MV-4-11 (cell line): ENCODE measurements around the gene HIVEP1.
"Not testable (repeated sequence)": the region's sequence is repeated elsewhere in the genome, so short reads cannot be mapped to it uniquely, and the experiment has no call there.

Experiments
- DNase-seq: peaks from one replicate; lab custom pipeline; 2025; lab: John Stamatoyannopoulos, UW

The HIVEP1 gene

GRCh38 chr6:12160326-12160725, 148.2 kb downstream of the HIVEP1 start:
- DNase-seq = peak; percentile 87

- no peak for DNase-seq
Observed at GRCh38 chr6:12162213-12162612, 150.1 kb downstream of the HIVEP1 start.

GRCh38 chr6:12163149-12163548, 151.0 kb downstream of the HIVEP1 start:
- DNase-seq = peak; percentile 93

- DNase-seq = no peak
Observed at GRCh38 chr6:12163744-12164507, 151.8 kb downstream of the HIVEP1 start.

GRCh38 chr6:12164508-12164770, 152.3 kb downstream of the HIVEP1 start:
- no peak for DNase-seq

DNA sequence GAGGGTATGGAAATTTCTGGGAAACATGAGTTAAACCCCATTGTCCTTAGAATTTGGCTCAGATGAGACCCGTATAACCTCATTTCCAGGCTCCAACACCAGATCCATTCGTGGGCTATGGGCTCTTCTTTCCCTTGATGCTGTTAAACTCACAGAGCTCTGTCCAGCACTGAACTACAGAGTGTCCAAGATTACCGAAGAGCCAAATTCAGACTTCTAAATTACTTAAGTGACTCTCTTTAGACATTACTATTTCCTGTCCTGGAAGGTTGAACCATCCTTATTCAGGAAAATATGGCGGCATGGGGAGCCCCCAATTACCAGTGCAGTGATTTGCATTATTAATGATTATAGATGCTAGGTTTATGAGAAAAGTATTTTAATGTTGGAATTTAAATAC, 153.2 kb downstream of the HIVEP1 start:
- DNase-seq = no peak

- no peak for DNase-seq
Observed at GRCh38 chr6:12165722-12166280, 153.7 kb downstream of the HIVEP1 start.

GRCh38 chr6:12169377-12169776, 157.3 kb downstream of the HIVEP1 start:
- DNase-seq = no peak

GRCh38 chr6:12170351-12171092, 158.4 kb downstream of the HIVEP1 start:
- no peak for DNase-seq

DNA sequence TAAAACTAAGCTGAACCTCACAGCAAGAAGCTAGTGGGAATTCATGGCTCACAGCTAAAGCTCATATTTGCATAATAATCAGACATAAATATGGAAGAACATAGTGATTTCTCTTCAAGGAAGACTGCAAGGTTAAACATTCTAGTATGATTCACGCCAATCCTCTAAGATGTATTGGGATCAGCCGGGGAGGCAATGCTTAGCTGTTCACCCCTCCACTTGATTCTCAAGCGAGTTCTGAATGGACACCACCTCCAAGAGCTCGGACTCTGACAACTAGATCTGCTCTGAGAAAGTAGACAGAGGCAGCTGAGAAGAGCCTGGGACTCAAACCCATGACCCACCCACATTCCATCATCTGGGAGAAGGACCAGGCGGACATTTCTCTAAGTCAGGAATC, 159.6 kb downstream of the HIVEP1 start:
- no peak for DNase-seq

DNA sequence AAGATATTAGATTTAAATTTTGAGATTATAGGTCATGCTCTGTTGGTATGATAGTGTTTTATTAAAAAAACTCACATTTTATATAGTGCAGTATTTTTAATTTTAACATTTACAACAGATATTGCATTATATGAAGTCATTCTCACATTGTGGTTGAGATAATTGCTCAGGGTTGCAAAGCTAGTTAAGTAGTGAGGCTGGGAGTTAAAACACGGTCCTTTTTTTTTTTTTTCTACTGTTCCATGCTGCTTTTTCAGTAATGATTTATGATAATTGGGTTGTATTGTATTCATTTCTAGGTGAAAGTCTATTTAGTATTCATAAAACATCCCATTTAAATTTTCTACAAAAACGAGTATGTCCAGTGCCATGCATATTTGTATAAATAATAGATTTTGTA, 160.5 kb downstream of the HIVEP1 start:
- DNase-seq = no peak

- no peak for DNase-seq
Observed at GRCh38 chr6:12173181-12173580, 161.1 kb downstream of the HIVEP1 start.

- DNase-seq = no peak
Observed at GRCh38 chr6:12173661-12174060, 161.5 kb downstream of the HIVEP1 start.

DNA sequence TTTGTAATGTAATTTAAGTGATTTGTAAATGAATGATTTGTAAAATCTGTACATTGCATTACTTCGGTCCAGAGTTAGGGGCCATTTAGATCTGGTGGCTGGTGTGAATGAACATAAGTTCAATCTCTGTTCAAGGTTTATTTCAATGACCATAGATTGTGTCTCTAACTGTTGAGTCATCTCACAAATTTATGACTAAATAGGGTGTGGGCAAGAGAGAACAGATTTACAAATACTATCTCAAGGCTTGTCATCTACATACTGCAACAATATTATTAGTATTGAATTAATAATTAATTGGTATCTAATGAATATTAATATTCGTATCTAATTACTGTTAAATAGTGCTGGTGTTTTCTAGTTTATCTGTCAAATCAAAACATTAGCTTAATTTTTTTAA, 162.8 kb downstream of the HIVEP1 start:
- DNase-seq = no peak

- DNase-seq = no peak
Observed at GRCh38 chr6:12175626-12176025, 163.5 kb downstream of the HIVEP1 start.

DNA sequence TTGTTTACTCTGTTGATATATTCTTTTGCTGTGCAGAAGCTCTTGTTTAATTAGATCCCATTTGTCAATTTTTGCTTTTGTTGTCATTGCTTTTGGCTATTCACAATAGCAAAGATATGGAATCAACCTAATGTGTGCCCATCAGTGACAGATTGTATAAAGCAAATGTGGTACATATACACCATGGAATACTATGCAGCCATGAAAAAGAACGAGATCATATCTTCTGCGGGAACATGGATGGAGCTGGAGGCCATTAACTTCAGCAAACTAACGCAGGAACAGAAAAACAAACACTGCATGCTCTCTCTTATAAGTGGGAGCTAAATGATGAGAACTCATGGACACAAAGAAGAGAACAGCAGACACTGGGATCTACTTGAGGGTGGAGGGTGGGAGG, 164.7 kb downstream of the HIVEP1 start:
- DNase-seq = not testable (repeated sequence)

GRCh38 chr6:12178521-12178920, 166.4 kb downstream of the HIVEP1 start:
- DNase-seq = no peak

- no peak for DNase-seq
Observed at GRCh38 chr6:12181481-12181880, 169.4 kb downstream of the HIVEP1 start.

GRCh38 chr6:12182676-12183075, 170.6 kb downstream of the HIVEP1 start:
- no peak for DNase-seq

GRCh38 chr6:12185081-12185673, 173.1 kb downstream of the HIVEP1 start:
- no peak for DNase-seq

- DNase-seq = no peak
Observed at GRCh38 chr6:12186528-12186927, 174.4 kb downstream of the HIVEP1 start.

DNA sequence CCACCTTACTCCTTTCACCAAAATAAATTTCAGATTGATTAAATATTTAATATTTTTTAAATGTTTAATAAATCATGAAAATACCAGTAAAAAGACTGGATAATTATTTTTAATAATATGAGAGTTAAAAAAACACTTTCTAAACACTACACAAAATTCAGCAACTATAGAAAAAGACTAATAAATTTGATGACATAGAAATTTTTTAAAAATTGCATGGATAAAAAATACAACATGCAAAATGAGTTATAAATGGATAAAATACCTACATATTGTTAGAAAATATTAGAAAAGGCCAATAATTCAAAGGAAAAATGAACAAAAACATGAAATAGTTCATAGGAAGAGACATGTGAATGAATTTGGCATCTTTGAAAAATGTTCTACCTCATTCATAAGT, 177.0 kb downstream of the HIVEP1 start:
- DNase-seq = no peak

DNA sequence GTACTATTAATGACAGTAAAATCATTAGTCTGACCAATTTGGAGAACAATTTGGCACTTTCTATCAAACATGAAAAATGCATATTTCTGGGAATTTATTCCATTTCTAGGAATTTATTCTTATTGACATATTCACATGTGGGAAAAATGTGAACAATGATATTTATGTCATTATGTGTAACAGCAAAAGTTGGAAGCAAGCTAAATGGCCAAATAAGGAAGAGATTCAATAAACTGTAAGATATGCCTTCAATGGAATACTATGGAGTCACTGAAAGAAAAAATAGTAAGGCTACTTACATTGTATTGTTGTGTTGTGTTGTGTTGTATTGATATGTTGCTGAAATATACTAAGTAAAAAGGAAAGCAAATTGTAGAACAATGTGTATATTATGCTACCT, 177.5 kb downstream of the HIVEP1 start:
- no peak for DNase-seq
